Fibroblast of villous mesenchyme (primary cell): ENCODE measurements around the gene CAMKV. TPM values are rescaled to one million over a fixed set of nuclear protein-coding genes. Genes with fewer than 3 reads are reported as not detected.
A peak's percentile ranks its signal among the peaks of the same experiment; 100 is the strongest.
"Not testable (repeated sequence)": the region's sequence is repeated elsewhere in the genome, so short reads cannot be mapped to it uniquely, and the experiment has no call there.

Source experiments
- DNase-seq: peaks from one replicate; pipeline ENCODE4 v3.0.0-alpha.2; 2010; ENCODE audit warnings: low read depth
- H3K4me3 ChIP-seq: 2 replicates; pipeline ENCODE4 v1.5.1; 2011; ENCODE audit warnings: low read depth, mild to moderate bottlenecking, low read length
- CTCF ChIP-seq: IDR thresholded peaks from 2 replicates; pipeline ENCODE4 v1.5.1; 2012; ENCODE audit warnings: low read depth, mild to moderate bottlenecking, low read length; ENCODE audit not compliant: insufficient read depth
- total RNA-seq: library from RNA; depleted of rRNA; stranded (reverse); fragments of >200 nt; gene quantifications from 2 replicates; pipeline ENCODE4 v1.2.3, GENCODE V29; 2012

CAMKV gene
- total RNA-seq, 1 donor: not detected

- H3K4me3 ChIP-seq: no peak overlapping the region
- no peak for DNase-seq
- no peak for TF ChIP-seq CTCF
Measured at GRCh38 chr3:49910409-49911123, 40.9 kb upstream of the CAMKV start.

GRCh38 chr3:49908373-49909199, 38.9 kb upstream of the CAMKV start:
- DNase-seq: no peak
- H3K4me3 ChIP-seq: no peak overlapping the region
- no peak for TF ChIP-seq CTCF

- peak; percentile 43 for DNase-seq
- TF ChIP-seq CTCF: peak; percentile 67
- H3K4me3 ChIP-seq: peak overlapping the region; percentile 46
Measured at GRCh38 chr3:49906073-49906743, 36.5 kb upstream of the CAMKV start.

- not testable (repeated sequence) for DNase-seq, H3K4me3 ChIP-seq
Measured at GRCh38 chr3:49904448-49904847, 34.7 kb upstream of the CAMKV start.

GRCh38 chr3:49903451-49904424, 34.0 kb upstream of the CAMKV start, which contains the start of gene MST1R:
Gene MST1R (minus strand): TSS chr3:49903873. CDS start chr3:49903609, 264 bp downstream.
- no peak for TF ChIP-seq CTCF
- DNase-seq: peak; percentile 39
- peak within 1 kb of the TSS; percentile 54 for H3K4me3 ChIP-seq

- no peak overlapping the region for H3K4me3 ChIP-seq
- DNase-seq: no peak
- TF ChIP-seq CTCF: no peak
Measured at GRCh38 chr3:49902511-49903345, 33.0 kb upstream of the CAMKV start.
